Testis (tissue), 3 donors: ENCODE measurements around the gene C1QL4. TPM values are rescaled to one million over a fixed set of nuclear protein-coding genes. Genes with fewer than 3 reads are reported as not detected.
"Not testable (repeated sequence)": the region's sequence is repeated elsewhere in the genome, so short reads cannot be mapped to it uniquely, and the experiment has no call there.

ENCODE experiments used
- DNase-seq: peaks from one replicate; pipeline ENCODE4 v3.0.0-alpha.2; 2019
- H3K27ac ChIP-seq, 2 donors: fragments of 200-600 bp; sonication (generic); one replicate each; pipeline ENCODE4 v1.5.1; 2019
- H3K27me3 ChIP-seq: fragments of 200-600 bp; sonication (generic); one replicate; pipeline ENCODE4 v1.5.1; 2019
- H3K36me3 ChIP-seq: fragments of 200-600 bp; sonication (generic); one replicate; pipeline ENCODE4 v1.5.1; 2017; ENCODE audit warnings: low read depth; ENCODE audit errors: missing control alignments
- H3K4me1 ChIP-seq: fragments of 200-600 bp; sonication (generic); one replicate; pipeline ENCODE4 v1.5.1; 2019
- H3K4me3 ChIP-seq, 2 donors: fragments of 200-600 bp; sonication (generic); one replicate each; pipeline ENCODE4 v1.5.1; 2017 to 2019
- H3K9me3 ChIP-seq: fragments of 200-600 bp; sonication (generic); one replicate; pipeline ENCODE4 v1.5.1; 2017
- CTCF ChIP-seq, 3 experiments: fragments of 450-650 bp in 2 of 3; fragments of 200-600 bp in 1 of 3; sonication (generic) in 1 of 3; IDR thresholded peaks; one replicate each; pipeline ENCODE4 v1.5.1; 2016 to 2019; ENCODE audit warnings: antibody characterized with exemption in 3 of 3, mild to moderate bottlenecking in 2 of 3, moderate library complexity in 1 of 3
- POLR2A ChIP-seq: fragments of 450-650 bp; IDR thresholded peaks from one replicate; pipeline ENCODE4 v1.6.1; 2017; ENCODE audit warnings: antibody characterized with exemption, mild to moderate bottlenecking, moderate library complexity
- WGBS, 2 donors: methylation state at CpG; one replicate each; pipeline ENCODE4 v1.1.5; 2018; 5-methylcytosine and 5-hydroxymethylcytosine counted together
- intact Hi-C: fragments of 100-400 bp; cut with DNase I; formaldehyde crosslinking; loops from one replicate; pipeline ENCODE4 v1.15.1; 2023; ENCODE audit warnings: low total_unique reads
- polyA plus RNA-seq: library from polyadenylated mRNA; stranded (reverse); fragments of 350-450 nt; fragmentation: Illumina TruSeq; extraction: RNeasy Lipid Tissue Mini Kit (QIAGEN cat#74804); gene quantifications from one replicate; pipeline ENCODE4 v1.2.3, GENCODE V29; 2014; ENCODE audit warnings: low read depth, low replicate concordance; ENCODE audit not compliant: insufficient read depth
- total RNA-seq, 2 donors: library from RNA; depleted of rRNA; stranded (reverse); fragments of >200 nt; gene quantifications; one replicate each; pipeline ENCODE4 v1.2.3, GENCODE V29; 2016

Gene C1QL4
- total and polyA plus RNA-seq, 3 donors from 2014 or later, result 2.9 to 5.5 (median 3.3) TPM

GRCh38 chr12:49283541-49284429 lies 53.2 kb downstream of the C1QL4 start:
- WGBS, 2 donors, result 90 to 93% methylated on average over 11 to 15 of the region's 25 CpGs
- H3K9me3 ChIP-seq, result no peaks in the 10 kb centered on the region
- H3K27ac ChIP-seq, result no peak overlapping the region
- intact Hi-C loops, result loop anchor here (10.0 kb wide), 1 partner anchor 51 kb away; the partner anchor contains the start of gene C1QL4
- no peaks in the 10 kb centered on the region for H3K27me3 ChIP-seq
- no peak for DNase-seq
- TF ChIP-seq POLR2A (no peak), CTCF (IDR thresholded peaks at IDR 0.05) (no peak)
- no peaks in the 10 kb centered on the region for H3K36me3 ChIP-seq
- H3K4me3 ChIP-seq, result no peak overlapping the region
- no peaks in the 10 kb centered on the region for H3K4me1 ChIP-seq

GRCh38 chr12:49282740-49283375 lies 54.1 kb downstream of the C1QL4 start:
- not testable (repeated sequence) for H3K4me3 ChIP-seq, H3K27ac ChIP-seq, H3K4me1 ChIP-seq, H3K27me3 ChIP-seq, DNase-seq, H3K36me3 ChIP-seq, H3K9me3 ChIP-seq
- WGBS, 2 donors, result 70 to 87% methylated on average over 2 of the region's 6 CpGs
- intact Hi-C loops, result loop anchor here (10.0 kb wide), 1 partner anchor 52 kb away; the partner anchor contains the start of gene C1QL4

Other genes starting within 250 kb of the C1QL4 start
- 100 to 1,000 TPM in 1 of 2 donors, 10 to 100 TPM in 1; 97.6 to 148 TPM for gene DHH, start 242.4 kb downstream of the C1QL4 start, total RNA-seq
- 40.0 TPM for gene DHH, start 242.4 kb downstream of the C1QL4 start, polyA plus RNA-seq
- gene LMBR1L, start 226.3 kb downstream of the C1QL4 start, total RNA-seq, result 100 to 1,000 TPM; 223 to 265 TPM
- gene LMBR1L, start 226.3 kb downstream of the C1QL4 start, polyA plus RNA-seq, result 178 TPM
- gene TUBA1B, start 205.8 kb downstream of the C1QL4 start, total RNA-seq, result 1,000 to 10,000 TPM in 1 of 2 donors, 100 to 1,000 TPM in 1; 642 to 1,178 TPM
- 894 TPM for gene TUBA1B, start 205.8 kb downstream of the C1QL4 start, polyA plus RNA-seq
- gene TUBA1A, start 148.1 kb downstream of the C1QL4 start, total RNA-seq, result 100 to 1,000 TPM; 156 to 269 TPM
- gene TUBA1A, start 148.1 kb downstream of the C1QL4 start, polyA plus RNA-seq, result 282 TPM
- gene TUBA1C, start 72.1 kb downstream of the C1QL4 start, total RNA-seq, result 10 to 100 TPM; 72.5 to 78.2 TPM
- 128 TPM for gene TUBA1C, start 72.1 kb downstream of the C1QL4 start, polyA plus RNA-seq
- gene PRPH, start 42.0 kb downstream of the C1QL4 start, total RNA-seq, result 10 to 100 TPM; 36.5 to 50.0 TPM
- gene PRPH, start 42.0 kb downstream of the C1QL4 start, polyA plus RNA-seq, result 112 TPM
- gene TROAP, start 13.9 kb downstream of the C1QL4 start, total RNA-seq, result 10 to 100 TPM; 22.8 to 36.1 TPM
- 61.7 TPM for gene TROAP, start 13.9 kb downstream of the C1QL4 start, polyA plus RNA-seq
- gene DNAJC22, start 9.7 kb upstream of the C1QL4 start, total RNA-seq, result 1 to 10 TPM in 1 of 2 donors, under 1 TPM in 1; 0.87 to 1.1 TPM
- 3.5 TPM for gene DNAJC22, start 9.7 kb upstream of the C1QL4 start, polyA plus RNA-seq
- 10 to 100 TPM; 47.1 to 65.0 TPM for gene SPATS2, start 30.3 kb upstream of the C1QL4 start, total RNA-seq
- gene SPATS2, start 30.3 kb upstream of the C1QL4 start, polyA plus RNA-seq, result 67.5 TPM
- gene KCNH3, start 201.8 kb upstream of the C1QL4 start, total RNA-seq, result 1 to 10 TPM; 4.5 to 8.3 TPM
- gene KCNH3, start 201.8 kb upstream of the C1QL4 start, polyA plus RNA-seq, result 4.5 TPM
- 100 to 1,000 TPM in 1 of 2 donors, 10 to 100 TPM in 1; 95.8 to 105 TPM for gene MCRS1, start 231.0 kb upstream of the C1QL4 start, total RNA-seq
- gene MCRS1, start 231.0 kb upstream of the C1QL4 start, polyA plus RNA-seq, result 104 TPM